Right lobe of liver (tissue), 6 donors: ENCODE results near the gene SEC23A. TPM values are rescaled to one million over a fixed set of nuclear protein-coding genes. Genes with fewer than 3 reads are reported as not detected.

Source experiments
- ATAC-seq, 4 donors: fragments of 200-7000 bp; cut with Tn5 transposase; one replicate each; pipeline ENCODE4 v1.9.1; 2020; ENCODE audit warnings: mild to moderate bottlenecking in 4 of 4, moderate library complexity in 4 of 4
- DNase-seq, 3 donors: peaks; one replicate each; pipeline ENCODE4 v3.0.0-alpha.2; 2020
- H3K27ac ChIP-seq, 3 donors: fragments of 200-600 bp; one replicate each; pipeline ENCODE4 v1.8.0; 2022
- H3K27me3 ChIP-seq, 2 donors: fragments of 200-600 bp; one replicate each; pipeline ENCODE4 v1.8.0; 2022
- H3K36me3 ChIP-seq, 4 donors: fragments of 200-600 bp; sonication (generic) in 1 of 4; one replicate each; pipeline versions ENCODE4 v1.5.1 to v1.8.0; 2017 to 2022; ENCODE audit warnings: control low read depth in 1 of 4
- H3K4me1 ChIP-seq, 4 donors: fragments of 200-600 bp; sonication (generic) in 1 of 4; one replicate each; pipeline versions ENCODE4 v1.5.1 to v1.8.0; 2017 to 2022; ENCODE audit warnings: control low read depth in 1 of 4
- H3K4me3 ChIP-seq, 3 donors: fragments of 200-600 bp; one replicate each; pipeline ENCODE4 v1.8.0; 2022
- H3K9me3 ChIP-seq, 4 donors: fragments of 200-600 bp; sonication (generic) in 1 of 4; one replicate each; pipeline versions ENCODE4 v1.5.1 to v1.8.0; 2017 to 2022; ENCODE audit warnings: control low read depth in 1 of 4
- CTCF ChIP-seq, 4 donors: fragments of 200-600 bp in 3 of 4; fragments of 450-650 bp in 1 of 4; IDR thresholded peaks; one replicate each; pipeline versions ENCODE4 v1.5.1 to v1.8.0; 2016 to 2022; ENCODE audit warnings: antibody characterized with exemption in 4 of 4, mild to moderate bottlenecking in 2 of 4
- POLR2A ChIP-seq: fragments of 450-650 bp; IDR thresholded peaks from one replicate; pipeline ENCODE4 v1.6.1; 2017; ENCODE audit warnings: antibody characterized with exemption, mild to moderate bottlenecking
- WGBS: methylation state at CpG from one replicate; pipeline ENCODE4 v1.1.6; 2018; ENCODE audit warnings: low coverage, low lambda C conversion rate; ENCODE audit not compliant: insufficient coverage; ENCODE audit errors: missing lambda C conversion rate; 5-methylcytosine and 5-hydroxymethylcytosine counted together
- intact Hi-C, 2 donors: fragments of 100-400 bp; cut with DNase I; formaldehyde crosslinking; loops; one replicate each; pipeline versions ENCODE4 v1.11.2 to v1.14.1; 2022
- total RNA-seq, 6 experiments: library from RNA; depleted of rRNA in 2 of 6; stranded (reverse); fragments of >200 nt in 2 of 6; fragmentation: NEBNext Ultra II Directional in 3 of 6; extraction: Animal tissue kit (Norgen Biotek cat#: 25700) in 3 of 6; gene quantifications; one replicate each; pipeline versions ENCODE4 v1.1.0 to v1.2.4, GENCODE V29; 2016 to 2023
- donor health status: DM: no; HTN: yes; CAD: no.
- donor health status: DM: no; HTN: no; CAD: no.
- donor health status: DM: no; HTN: no; CAD: no.
- donor health status: DM: no; HTN: yes; CAD: no.
- donor health status: DM: no; HTN: yes; CAD: no.

The SEC23A gene
- total RNA-seq, 6 experiments from 2014 or later: 69.2 to 107 (median 88.1) TPM

GRCh38 chr14:39043352-39043943 is 59.6 kb downstream of the SEC23A start:
- H3K27ac ChIP-seq: no peak overlapping the region
- no peak overlapping the region for H3K4me3 ChIP-seq
- intact Hi-C loops: no loop called here
- no peaks in the 10 kb centered on the region for H3K4me1 ChIP-seq
- ATAC-seq (no peak), DNase-seq (no peak)
- H3K36me3 ChIP-seq: peaks cover 0 to 88% (median 47%) of the 10 kb centered on the region in 4 donors
- WGBS: 91% methylated on average over 1 of the region's 1 CpG
- no peaks in the 10 kb centered on the region for H3K9me3 ChIP-seq
- no peaks in the 10 kb centered on the region for H3K27me3 ChIP-seq
- TF ChIP-seq CTCF (IDR thresholded peaks at IDR 0.05) (no peak), POLR2A (no peak)

- no peak overlapping the region for H3K27ac ChIP-seq
- WGBS: 97% methylated on average over 2 of the region's 2 CpGs
- peaks cover 0 to 85% (median 47%) of the 10 kb centered on the region in 4 donors for H3K36me3 ChIP-seq
- no peaks in the 10 kb centered on the region for H3K9me3 ChIP-seq
- H3K27me3 ChIP-seq: no peaks in the 10 kb centered on the region
- no peak for DNase-seq
- no peaks in the 10 kb centered on the region for H3K4me1 ChIP-seq
- no peak overlapping the region for H3K4me3 ChIP-seq
- intact Hi-C loops: no loop called here
- TF ChIP-seq POLR2A (no peak), CTCF (IDR thresholded peaks at IDR 0.05) (no peak)
- ATAC-seq: no peak
Measured at GRCh38 chr14:39040529-39040928, 62.5 kb downstream of the SEC23A start.

- ATAC-seq: no peak
- TF ChIP-seq CTCF (IDR thresholded peaks at IDR 0.05) (no peak), POLR2A (no peak)
- 90% methylated on average over 2 of the region's 2 CpGs for WGBS
Measured at GRCh38 chr14:39038542-39038941, 64.5 kb downstream of the SEC23A start.

GRCh38 chr14:39036760-39037159 is 66.3 kb downstream of the SEC23A start:
- TF ChIP-seq CTCF (IDR thresholded peaks at IDR 0.05) (no peak), POLR2A (no peak)
- no peaks in the 10 kb centered on the region for H3K4me1 ChIP-seq
- H3K9me3 ChIP-seq: no peaks in the 10 kb centered on the region
- H3K36me3 ChIP-seq: peaks cover 0 to 72% (median 44%) of the 10 kb centered on the region in 4 donors
- H3K27ac ChIP-seq: no peak overlapping the region
- no peak for DNase-seq
- no peak overlapping the region for H3K4me3 ChIP-seq
- 95% methylated on average over 5 of the region's 5 CpGs for WGBS
- no peaks in the 10 kb centered on the region for H3K27me3 ChIP-seq
- ATAC-seq: no peak
- intact Hi-C loops: no loop called here

More at GRCh38 chr14:39038542-39038941, 64.5 kb downstream of the SEC23A start:
- intact Hi-C loops: no loop called here
- DNase-seq: no peak
- Histone ChIP-seq H3K4me3 (no peak overlapping the region), H3K27ac (no peak overlapping the region), H3K9me3 (no peaks in the 10 kb centered on the region), H3K36me3 (peaks cover 0 to 82% (median 42%) of the 10 kb centered on the region in 4 donors), H3K4me1 (no peaks in the 10 kb centered on the region), H3K27me3 (no peaks in the 10 kb centered on the region)

GRCh38 chr14:39035336-39035735 is 67.7 kb downstream of the SEC23A start:
- H3K36me3 ChIP-seq: peaks cover 0 to 65% (median 40%) of the 10 kb centered on the region in 4 donors
- no peaks in the 10 kb centered on the region for H3K27me3 ChIP-seq
- no peak for DNase-seq
- peak in 1 of 4 donors; percentile 48 for ATAC-seq
- no peak for TF ChIP-seq CTCF (IDR thresholded peaks at IDR 0.05)
- no peak for TF ChIP-seq POLR2A
- H3K9me3 ChIP-seq: no peaks in the 10 kb centered on the region
- H3K4me1 ChIP-seq: no peaks in the 10 kb centered on the region
- H3K27ac ChIP-seq: no peak overlapping the region
- H3K4me3 ChIP-seq: no peak overlapping the region
- intact Hi-C loops: no loop called here
